Measurements from ENCODE around the gene MOB1B.

DNA sequence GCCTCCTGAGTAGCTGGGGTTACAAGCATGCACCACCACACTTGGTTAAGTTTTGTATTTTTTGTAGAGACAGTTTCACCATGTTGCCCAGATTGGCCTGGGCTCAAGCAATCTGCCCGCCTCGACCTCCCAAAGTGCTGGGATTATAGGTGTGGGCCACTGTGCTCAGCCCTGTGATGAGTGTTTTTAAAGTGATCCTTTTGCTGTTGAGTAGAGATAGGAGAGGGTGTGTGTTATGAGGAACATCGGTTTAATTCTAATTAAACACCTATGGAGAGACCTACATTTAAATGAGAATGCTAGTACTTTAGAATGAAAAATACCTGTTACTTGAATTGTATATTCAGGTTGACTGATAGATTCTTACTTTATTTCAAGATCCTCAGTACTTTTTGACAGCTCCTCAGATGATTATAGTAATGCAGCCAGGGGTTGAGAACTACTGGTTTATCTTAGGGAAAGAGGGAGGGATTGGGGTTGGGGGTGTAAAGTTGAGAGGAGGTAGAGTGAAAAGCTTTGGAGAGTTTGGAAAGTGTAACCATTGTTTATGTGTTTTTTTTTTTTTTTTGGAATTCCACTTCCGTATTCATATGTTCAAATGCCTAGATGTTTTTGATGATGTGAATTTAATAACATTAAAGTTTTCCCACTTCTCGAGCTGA, 54.5 kb downstream of the MOB1B start:
- TF ChIP-seq CTCF (IDR thresholded peaks at IDR 0.05; ENCODE audit: low read length) (no peak), EZH2 (optimal IDR thresholded peaks at IDR 0.05; ENCODE audit: low read depth, low read length) (no peak), EZH2phosphoT487 (IDR thresholded peaks at IDR 0.05; ENCODE audit: low read length) (no peak)

All from MM.1S (cell line).